ENCODE results near the gene SLC25A30.
"Not testable (repeated sequence)": the region's sequence is repeated elsewhere in the genome, so short reads cannot be mapped to it uniquely, and the experiment has no call there.

The SLC25A30 gene

GRCh38 chr13:45392811-45393210 lies 25.4 kb downstream of the SLC25A30 start:
- no peak for ATAC-seq (ENCODE audit: insufficient read depth, low read depth)
- no peaks in the 10 kb centered on the region for H3K79me2 ChIP-seq (ENCODE audit: insufficient read depth, low read length)
- no peak for DNase-seq
- no peaks in the 10 kb centered on the region for H3K27me3 ChIP-seq (ENCODE audit: insufficient read depth, low read length, poor library complexity)
- H3K4me2 ChIP-seq (ENCODE audit: insufficient read depth, low read length), result no peak overlapping the region
- no peaks in the 10 kb centered on the region for H4K20me1 ChIP-seq (ENCODE audit: insufficient read depth, low read length)
- no peak overlapping the region for H3K4me3 ChIP-seq (ENCODE audit: low read depth in 1 of 2, low read length in 2 of 2)
- H3K9me3 ChIP-seq (ENCODE audit: insufficient read depth, low read length, severe bottlenecking), result no peaks in the 10 kb centered on the region
- H3K4me1 ChIP-seq (ENCODE audit: insufficient read depth, low read length), result no peaks in the 10 kb centered on the region
- TF ChIP-seq CTCF (IDR thresholded peaks at IDR 0.05; ENCODE audit: borderline replicate concordance, extremely low read depth, low read length, poor library complexity, severe bottlenecking) (no peak), EZH2 (IDR thresholded peaks at IDR 0.05; ENCODE audit: borderline replicate concordance, low read depth, low read length, severe bottlenecking) (no peak)
- no peak overlapping the region for H3K27ac ChIP-seq (ENCODE audit: low read length)
- H3K36me3 ChIP-seq (ENCODE audit: insufficient read depth, low read length), result peaks cover 15% of the 10 kb centered on the region; the same call in 1 of the 2 replicates
- no peak overlapping the region for H2AFZ ChIP-seq (ENCODE audit: low read depth, low read length)
- no peak overlapping the region for H3K9ac ChIP-seq (ENCODE audit: low read depth, low read length)

GRCh38 chr13:45391926-45392325 lies 26.2 kb downstream of the SLC25A30 start:
- no peak overlapping the region for H2AFZ ChIP-seq (ENCODE audit: low read depth, low read length)
- H3K36me3 ChIP-seq (ENCODE audit: insufficient read depth, low read length), result peaks cover 13% of the 10 kb centered on the region; the same call in 1 of the 2 replicates
- no peak overlapping the region for H3K9ac ChIP-seq (ENCODE audit: low read depth, low read length)
- H3K4me1 ChIP-seq (ENCODE audit: insufficient read depth, low read length), result no peaks in the 10 kb centered on the region
- no peak overlapping the region for H3K4me3 ChIP-seq (ENCODE audit: low read depth in 1 of 2, low read length in 2 of 2)
- DNase-seq (no peak), ATAC-seq (ENCODE audit: insufficient read depth, low read depth) (no peak)
- H3K27ac ChIP-seq (ENCODE audit: low read length), result no peak overlapping the region
- H3K9me3 ChIP-seq (ENCODE audit: insufficient read depth, low read length, severe bottlenecking), result no peaks in the 10 kb centered on the region
- no peak overlapping the region for H3K4me2 ChIP-seq (ENCODE audit: insufficient read depth, low read length)
- no peaks in the 10 kb centered on the region for H3K27me3 ChIP-seq (ENCODE audit: insufficient read depth, low read length, poor library complexity)
- H4K20me1 ChIP-seq (ENCODE audit: insufficient read depth, low read length), result no peaks in the 10 kb centered on the region
- no peak for TF ChIP-seq CTCF (IDR thresholded peaks at IDR 0.05; ENCODE audit: borderline replicate concordance, extremely low read depth, low read length, poor library complexity, severe bottlenecking)
- TF ChIP-seq EZH2 (IDR thresholded peaks at IDR 0.05; ENCODE audit: borderline replicate concordance, low read depth, low read length, severe bottlenecking), result no peak
- H3K79me2 ChIP-seq (ENCODE audit: insufficient read depth, low read length), result no peaks in the 10 kb centered on the region

- not testable (repeated sequence) for H3K4me3 ChIP-seq (ENCODE audit: low read depth in 1 of 2, low read length in 2 of 2); H2AFZ ChIP-seq (ENCODE audit: low read depth, low read length); H3K27ac ChIP-seq (ENCODE audit: low read length); H4K20me1 ChIP-seq (ENCODE audit: insufficient read depth, low read length); H3K9me3 ChIP-seq (ENCODE audit: insufficient read depth, low read length, severe bottlenecking); H3K79me2 ChIP-seq (ENCODE audit: insufficient read depth, low read length); H3K4me1 ChIP-seq (ENCODE audit: insufficient read depth, low read length); H3K9ac ChIP-seq (ENCODE audit: low read depth, low read length); H3K4me2 ChIP-seq (ENCODE audit: insufficient read depth, low read length); DNase-seq; H3K27me3 ChIP-seq (ENCODE audit: insufficient read depth, low read length, poor library complexity)
- ATAC-seq (ENCODE audit: insufficient read depth, low read depth), result peak; percentile 53; the same call in 2 of the 3 replicates
- H3K36me3 ChIP-seq (ENCODE audit: insufficient read depth, low read length), result peaks cover 13% of the 10 kb centered on the region; the same call in 1 of the 2 replicates
Observed at GRCh38 chr13:45391128-45391527, 27.0 kb downstream of the SLC25A30 start.

GRCh38 chr13:45390348-45390747 lies 27.8 kb downstream of the SLC25A30 start:
- not testable (repeated sequence) for H3K79me2 ChIP-seq (ENCODE audit: insufficient read depth, low read length); H4K20me1 ChIP-seq (ENCODE audit: insufficient read depth, low read length); H3K9ac ChIP-seq (ENCODE audit: low read depth, low read length); ATAC-seq (ENCODE audit: insufficient read depth, low read depth); H3K4me3 ChIP-seq (ENCODE audit: low read depth in 1 of 2, low read length in 2 of 2); H3K27ac ChIP-seq (ENCODE audit: low read length); H3K9me3 ChIP-seq (ENCODE audit: insufficient read depth, low read length, severe bottlenecking); H3K4me1 ChIP-seq (ENCODE audit: insufficient read depth, low read length); H3K27me3 ChIP-seq (ENCODE audit: insufficient read depth, low read length, poor library complexity); DNase-seq; H3K36me3 ChIP-seq (ENCODE audit: insufficient read depth, low read length); H3K4me2 ChIP-seq (ENCODE audit: insufficient read depth, low read length); H2AFZ ChIP-seq (ENCODE audit: low read depth, low read length)
